ENCODE measurements around the gene MXD1. TPM values are rescaled to one million over a fixed set of nuclear protein-coding genes. Genes with fewer than 3 reads are reported as not detected.

The MXD1 gene
- polyA plus RNA-seq, 2 of the 4 experiments (the other 2 are of a cell fraction), result 2.0 to 8.3 TPM

- ChIA-PET CTCF (interaction anchor here (1.1 to 1.6 kb wide), 3 partner anchors 9 to 12 kb away, joined by 3 to 5 read pairs (median 3); no protein-coding TSS in a partner anchor), POLR2A (no interaction called here)
- Histone ChIP-seq H3K27ac (no peak overlapping the region), H3K9me3 (no peaks in the 10 kb centered on the region), H3K4me1 (no peaks in the 10 kb centered on the region), H3K4me2 (no peak overlapping the region), H3K4me3 (no peak overlapping the region)
- FAIRE-seq (no peak), ATAC-seq (no peak), DNase-seq (ENCODE audit: low read depth in 1 of 2, low spot score in 1 of 2) (no peak)
- 44% methylated on average over 6 of the region's 6 CpGs for WGBS (ENCODE audit: missing lambda C conversion rate)
- TF ChIP-seq CHD2 (IDR thresholded peaks at IDR 0.05; ENCODE audit: low read length, partially characterized antibody), result no peak
- no peak for TF ChIP-seq BHLHE40 (IDR thresholded peaks at IDR 0.05; ENCODE audit: low read depth, low read length)
- TF ChIP-seq, protein P1, sequence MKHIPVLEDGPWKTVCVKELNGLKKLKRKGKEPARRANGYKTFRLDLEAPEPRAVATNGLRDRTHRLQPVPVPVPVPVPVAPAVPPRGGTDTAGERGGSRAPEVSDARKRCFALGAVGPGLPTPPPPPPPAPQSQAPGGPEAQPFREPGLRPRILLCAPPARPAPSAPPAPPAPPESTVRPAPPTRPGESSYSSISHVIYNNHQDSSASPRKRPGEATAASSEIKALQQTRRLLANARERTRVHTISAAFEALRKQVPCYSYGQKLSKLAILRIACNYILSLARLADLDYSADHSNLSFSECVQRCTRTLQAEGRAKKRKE (CRISPR knock-in tag; IDR thresholded peaks at IDR 0.05; ENCODE audit: low read depth), result no peak
- no peak for TF ChIP-seq SMC3 (IDR thresholded peaks at IDR 0.05)
- TF ChIP-seq HOXB5 (CRISPR knock-in tag; IDR thresholded peaks at IDR 0.05), result no peak
- TF ChIP-seq, protein P2, sequence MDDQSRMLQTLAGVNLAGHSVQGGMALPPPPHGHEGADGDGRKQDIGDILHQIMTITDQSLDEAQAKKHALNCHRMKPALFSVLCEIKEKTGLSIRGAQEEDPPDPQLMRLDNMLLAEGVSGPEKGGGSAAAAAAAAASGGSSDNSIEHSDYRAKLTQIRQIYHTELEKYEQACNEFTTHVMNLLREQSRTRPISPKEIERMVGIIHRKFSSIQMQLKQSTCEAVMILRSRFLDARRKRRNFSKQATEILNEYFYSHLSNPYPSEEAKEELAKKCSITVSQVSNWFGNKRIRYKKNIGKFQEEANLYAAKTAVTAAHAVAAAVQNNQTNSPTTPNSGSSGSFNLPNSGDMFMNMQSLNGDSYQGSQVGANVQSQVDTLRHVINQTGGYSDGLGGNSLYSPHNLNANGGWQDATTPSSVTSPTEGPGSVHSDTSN (IDR thresholded peaks at IDR 0.05), result no peak
- TF ChIP-seq ZC3H11A (IDR thresholded peaks at IDR 0.05), result no peak
- TF ChIP-seq CBX8 (IDR thresholded peaks at IDR 0.05), result no peak
- TF ChIP-seq KDM5A (IDR thresholded peaks at IDR 0.05), result no peak
- no peak for TF ChIP-seq JUN (IDR thresholded peaks at IDR 0.05)
- no peak for TF ChIP-seq TP53 (CRISPR knock-in tag; IDR thresholded peaks at IDR 0.05)
These were observed 43.6 kb downstream of the MXD1 start for GRCh38 chr2:69958480-69958879.

DNA sequence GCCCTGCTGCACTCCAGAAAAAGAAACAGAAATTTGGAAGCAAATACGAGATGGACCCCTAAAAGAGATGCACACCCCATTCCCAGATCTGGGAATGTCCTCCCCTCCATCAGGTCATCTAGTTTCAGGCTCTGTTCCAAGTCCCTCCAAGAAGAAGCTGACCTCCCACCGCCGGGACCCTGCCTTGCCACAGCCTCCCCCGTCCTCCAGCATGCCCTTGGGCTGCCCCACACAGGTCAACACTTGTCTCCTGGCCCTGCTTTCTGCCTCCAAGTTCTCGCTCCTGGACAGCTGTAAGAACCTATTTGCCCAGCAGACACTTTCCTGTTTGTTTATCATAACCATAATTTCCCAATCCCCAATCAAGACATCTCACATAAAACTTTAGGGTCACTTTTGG, 44.5 kb downstream of the MXD1 start:
- Histone ChIP-seq H3K4me3 (no peak overlapping the region), H3K27ac (no peak overlapping the region), H3K4me2 (no peak overlapping the region), H3K4me1 (no peaks in the 10 kb centered on the region), H3K9me3 (no peaks in the 10 kb centered on the region)
- ChIA-PET POLR2A (interaction anchor here (0.5 to 1.2 kb wide), 2 partner anchors 45 to 372 kb away, joined by 4 read pairs; partner anchors contain the start of gene MXD1), CTCF (interaction anchor here (1.1 to 1.6 kb wide), 3 partner anchors 10 to 13 kb away, joined by 3 to 5 read pairs (median 3); no protein-coding TSS in a partner anchor)
- WGBS (ENCODE audit: missing lambda C conversion rate), result 41% methylated on average over 5 of the region's 5 CpGs
- FAIRE-seq, result no peak
- DNase-seq (ENCODE audit: low read depth in 1 of 2, low spot score in 1 of 2), result no peak
- no peak for ATAC-seq
- TF ChIP-seq FOSL2 (IDR thresholded peaks at IDR 0.05) (no peak), FOSL2 (CRISPR knock-in tag; IDR thresholded peaks at IDR 0.05) (no peak), JUN (IDR thresholded peaks at IDR 0.05) (no peak), NR3C1 (IDR thresholded peaks at IDR 0.05) (no peak), CTCF (IDR thresholded peaks at IDR 0.05) (no peak), PHF8 (IDR thresholded peaks at IDR 0.05; ENCODE audit: borderline replicate concordance, low read depth) (no peak)
- TF ChIP-seq, protein P3, sequence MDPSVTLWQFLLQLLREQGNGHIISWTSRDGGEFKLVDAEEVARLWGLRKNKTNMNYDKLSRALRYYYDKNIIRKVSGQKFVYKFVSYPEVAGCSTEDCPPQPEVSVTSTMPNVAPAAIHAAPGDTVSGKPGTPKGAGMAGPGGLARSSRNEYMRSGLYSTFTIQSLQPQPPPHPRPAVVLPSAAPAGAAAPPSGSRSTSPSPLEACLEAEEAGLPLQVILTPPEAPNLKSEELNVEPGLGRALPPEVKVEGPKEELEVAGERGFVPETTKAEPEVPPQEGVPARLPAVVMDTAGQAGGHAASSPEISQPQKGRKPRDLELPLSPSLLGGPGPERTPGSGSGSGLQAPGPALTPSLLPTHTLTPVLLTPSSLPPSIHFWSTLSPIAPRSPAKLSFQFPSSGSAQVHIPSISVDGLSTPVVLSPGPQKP (IDR thresholded peaks at IDR 0.05; ENCODE audit: low read depth, low read length), result no peak

DNA sequence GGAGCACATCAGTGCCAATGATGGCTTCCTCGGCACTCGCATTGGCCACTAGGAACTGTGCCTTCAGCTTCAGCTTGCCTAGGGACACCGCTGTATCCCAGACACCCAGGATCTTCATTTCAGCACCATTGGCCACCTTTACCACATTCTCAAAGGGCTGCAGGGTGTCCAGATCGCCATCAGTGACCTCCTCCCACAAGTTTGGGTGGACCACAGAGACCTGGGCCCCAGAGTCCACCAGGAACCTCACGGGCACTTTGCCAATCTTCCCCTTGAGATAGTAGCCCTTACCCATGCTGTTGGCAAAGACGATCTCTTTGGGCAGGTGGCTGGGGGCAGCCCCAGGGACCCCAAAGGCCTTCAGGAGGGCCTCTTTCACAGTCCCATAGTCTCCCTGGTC, 45.9 kb downstream of the MXD1 start:
- TF ChIP-seq CHD4 (IDR thresholded peaks at IDR 0.05; ENCODE audit: borderline replicate concordance) (no peak), RFX5 (IDR thresholded peaks at IDR 0.05) (no peak), BHLHE40 (IDR thresholded peaks at IDR 0.05; ENCODE audit: low read depth, low read length) (no peak), FOXS1 (CRISPR knock-in tag; IDR thresholded peaks at IDR 0.05) (no peak), FOSB (CRISPR knock-in tag; IDR thresholded peaks at IDR 0.05) (no peak)
- TF ChIP-seq, protein P4, sequence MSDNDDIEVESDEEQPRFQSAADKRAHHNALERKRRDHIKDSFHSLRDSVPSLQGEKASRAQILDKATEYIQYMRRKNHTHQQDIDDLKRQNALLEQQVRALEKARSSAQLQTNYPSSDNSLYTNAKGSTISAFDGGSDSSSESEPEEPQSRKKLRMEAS (IDR thresholded peaks at IDR 0.05), result no peak
- TF ChIP-seq, protein P5, sequence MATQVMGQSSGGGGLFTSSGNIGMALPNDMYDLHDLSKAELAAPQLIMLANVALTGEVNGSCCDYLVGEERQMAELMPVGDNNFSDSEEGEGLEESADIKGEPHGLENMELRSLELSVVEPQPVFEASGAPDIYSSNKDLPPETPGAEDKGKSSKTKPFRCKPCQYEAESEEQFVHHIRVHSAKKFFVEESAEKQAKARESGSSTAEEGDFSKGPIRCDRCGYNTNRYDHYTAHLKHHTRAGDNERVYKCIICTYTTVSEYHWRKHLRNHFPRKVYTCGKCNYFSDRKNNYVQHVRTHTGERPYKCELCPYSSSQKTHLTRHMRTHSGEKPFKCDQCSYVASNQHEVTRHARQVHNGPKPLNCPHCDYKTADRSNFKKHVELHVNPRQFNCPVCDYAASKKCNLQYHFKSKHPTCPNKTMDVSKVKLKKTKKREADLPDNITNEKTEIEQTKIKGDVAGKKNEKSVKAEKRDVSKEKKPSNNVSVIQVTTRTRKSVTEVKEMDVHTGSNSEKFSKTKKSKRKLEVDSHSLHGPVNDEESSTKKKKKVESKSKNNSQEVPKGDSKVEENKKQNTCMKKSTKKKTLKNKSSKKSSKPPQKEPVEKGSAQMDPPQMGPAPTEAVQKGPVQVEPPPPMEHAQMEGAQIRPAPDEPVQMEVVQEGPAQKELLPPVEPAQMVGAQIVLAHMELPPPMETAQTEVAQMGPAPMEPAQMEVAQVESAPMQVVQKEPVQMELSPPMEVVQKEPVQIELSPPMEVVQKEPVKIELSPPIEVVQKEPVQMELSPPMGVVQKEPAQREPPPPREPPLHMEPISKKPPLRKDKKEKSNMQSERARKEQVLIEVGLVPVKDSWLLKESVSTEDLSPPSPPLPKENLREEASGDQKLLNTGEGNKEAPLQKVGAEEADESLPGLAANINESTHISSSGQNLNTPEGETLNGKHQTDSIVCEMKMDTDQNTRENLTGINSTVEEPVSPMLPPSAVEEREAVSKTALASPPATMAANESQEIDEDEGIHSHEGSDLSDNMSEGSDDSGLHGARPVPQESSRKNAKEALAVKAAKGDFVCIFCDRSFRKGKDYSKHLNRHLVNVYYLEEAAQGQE (IDR thresholded peaks at IDR 0.05), result no peak
- H3K4me2 ChIP-seq, result no peak overlapping the region
- ChIA-PET POLR2A (no interaction called here), CTCF (interaction anchor here (0.7 to 0.9 kb wide), 2 partner anchors 9 to 25 kb away, joined by 3 read pairs; no protein-coding TSS in a partner anchor)
- ATAC-seq (no peak), DNase-seq (ENCODE audit: low read depth in 1 of 2, low spot score in 1 of 2) (no peak), FAIRE-seq (no peak)
- H3K9me3 ChIP-seq, result no peaks in the 10 kb centered on the region
- no peak overlapping the region for H3K27ac ChIP-seq
- 73% methylated on average over 6 of the region's 6 CpGs for WGBS (ENCODE audit: missing lambda C conversion rate)
- no peaks in the 10 kb centered on the region for H3K4me1 ChIP-seq
- no peak overlapping the region for H3K4me3 ChIP-seq
